DOHH2 (cell line): Measurements from ENCODE around the gene SLC1A3.

ENCODE experiments used
- H3F3A ChIP-seq: fragments of 200-600 bp; sonication (generic), shearing (Covaris generic); 2 replicates; pipeline ENCODE4 v1.6.0; 2016; ENCODE audit warnings: antibody characterized with exemption, mild to moderate bottlenecking; ENCODE audit not compliant: control insufficient read depth, insufficient read depth
- H3K27ac ChIP-seq: fragments of 200-600 bp; sonication (generic); 2 replicates; pipeline ENCODE4 v1.5.1; 2014; ENCODE audit warnings: low read depth, mild to moderate bottlenecking, low read length, moderate library complexity
- H3K27me3 ChIP-seq: fragments of 200-600 bp; sonication (generic); 2 replicates; pipeline ENCODE4 v1.6.1; 2014; ENCODE audit warnings: mild to moderate bottlenecking, low read length, mixed read lengths; ENCODE audit not compliant: control insufficient read depth
- H3K36me3 ChIP-seq: fragments of 200-600 bp; sonication (generic); 2 replicates; pipeline ENCODE4 v1.6.1; 2014; ENCODE audit warnings: mild to moderate bottlenecking, low read length, moderate library complexity, mixed read lengths; ENCODE audit not compliant: control insufficient read depth
- H3K4me1 ChIP-seq: fragments of 200-600 bp; sonication (generic); 2 replicates; pipeline ENCODE4 v1.6.1; 2014; ENCODE audit warnings: mild to moderate bottlenecking, low read length, mixed read lengths; ENCODE audit not compliant: control insufficient read depth
- H3K4me2 ChIP-seq: fragments of 200-600 bp; sonication (generic); 2 replicates; pipeline ENCODE4 v1.6.0; 2014; ENCODE audit warnings: mild to moderate bottlenecking, low read length, moderate library complexity
- H3K4me3 ChIP-seq: fragments of 200-600 bp; sonication (generic); 2 replicates; pipeline ENCODE4 v1.5.1; 2014; ENCODE audit warnings: mild to moderate bottlenecking, low read length, mixed read lengths
- H3K79me2 ChIP-seq: fragments of 200-600 bp; sonication (generic); 2 replicates; pipeline ENCODE4 v1.6.1; 2014; ENCODE audit warnings: mild to moderate bottlenecking, low read length, mixed read lengths; ENCODE audit not compliant: control insufficient read depth
- H3K9me2 ChIP-seq: fragments of 200-600 bp; sonication (generic); replicated peaks from 2 replicates; pipeline ENCODE4 v1.6.1; 2014; ENCODE audit warnings: mild to moderate bottlenecking, low read length, mixed read lengths; ENCODE audit not compliant: control insufficient read depth
- H3K9me3 ChIP-seq: fragments of 200-600 bp; sonication (generic); 2 replicates; pipeline ENCODE4 v1.6.1; 2014; ENCODE audit warnings: antibody characterized with exemption, low read length, mixed read lengths; ENCODE audit not compliant: control insufficient read depth, insufficient read depth
- H4K20me1 ChIP-seq: fragments of 200-600 bp; sonication (generic); 2 replicates; pipeline ENCODE4 v1.6.0; 2014; ENCODE audit warnings: low read depth, mild to moderate bottlenecking, antibody characterized with exemption, low read length, moderate library complexity; ENCODE audit not compliant: control insufficient read depth, insufficient read depth
- EZH2phosphoT487 ChIP-seq: fragments of 200-600 bp; sonication (generic); IDR thresholded peaks from 2 replicates; pipeline ENCODE4 v1.6.1; 2017; ENCODE audit warnings: borderline replicate concordance, mild to moderate bottlenecking, antibody characterized with exemption, low read length, moderate library complexity, mixed read lengths
- TF ChIP-seq, protein P1 (sequence below): fragments of 200-600 bp; sonication (generic); IDR thresholded peaks from one replicate; pipeline ENCODE4 v1.5.1; 2014; ENCODE audit warnings: antibody characterized with exemption, mild to moderate bottlenecking, low read depth, low read length; ENCODE audit not compliant: poor library complexity, severe bottlenecking

Gene SLC1A3

DNA sequence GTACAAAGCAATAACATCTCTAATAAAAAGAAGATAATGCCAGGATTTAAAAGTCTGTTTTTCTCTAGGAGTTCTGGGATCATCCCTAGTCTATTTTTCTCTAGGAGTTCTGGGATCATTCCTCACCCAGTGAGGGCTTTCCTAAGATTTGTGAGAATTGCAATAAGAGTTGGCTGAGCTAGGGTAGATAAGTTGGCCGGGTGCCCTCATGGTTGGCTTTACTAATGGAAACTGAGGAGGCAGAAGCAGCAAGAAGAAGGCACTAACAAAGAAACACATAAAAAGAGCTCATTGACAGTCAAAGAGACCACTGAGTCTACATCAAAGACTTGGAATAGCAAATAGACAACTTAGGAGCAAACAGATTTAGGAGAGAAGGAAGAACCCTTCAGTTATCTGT lies 4.2 kb downstream of the SLC1A3 start:
- H3K27ac ChIP-seq, result no peak overlapping the region
- no peak overlapping the region for H3K4me3 ChIP-seq
- TF ChIP-seq EZH2phosphoT487, result no peak
- TF ChIP-seq, protein P1, sequence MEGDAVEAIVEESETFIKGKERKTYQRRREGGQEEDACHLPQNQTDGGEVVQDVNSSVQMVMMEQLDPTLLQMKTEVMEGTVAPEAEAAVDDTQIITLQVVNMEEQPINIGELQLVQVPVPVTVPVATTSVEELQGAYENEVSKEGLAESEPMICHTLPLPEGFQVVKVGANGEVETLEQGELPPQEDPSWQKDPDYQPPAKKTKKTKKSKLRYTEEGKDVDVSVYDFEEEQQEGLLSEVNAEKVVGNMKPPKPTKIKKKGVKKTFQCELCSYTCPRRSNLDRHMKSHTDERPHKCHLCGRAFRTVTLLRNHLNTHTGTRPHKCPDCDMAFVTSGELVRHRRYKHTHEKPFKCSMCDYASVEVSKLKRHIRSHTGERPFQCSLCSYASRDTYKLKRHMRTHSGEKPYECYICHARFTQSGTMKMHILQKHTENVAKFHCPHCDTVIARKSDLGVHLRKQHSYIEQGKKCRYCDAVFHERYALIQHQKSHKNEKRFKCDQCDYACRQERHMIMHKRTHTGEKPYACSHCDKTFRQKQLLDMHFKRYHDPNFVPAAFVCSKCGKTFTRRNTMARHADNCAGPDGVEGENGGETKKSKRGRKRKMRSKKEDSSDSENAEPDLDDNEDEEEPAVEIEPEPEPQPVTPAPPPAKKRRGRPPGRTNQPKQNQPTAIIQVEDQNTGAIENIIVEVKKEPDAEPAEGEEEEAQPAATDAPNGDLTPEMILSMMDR, result no peak
- no peaks in the 10 kb centered on the region for H3K9me2 ChIP-seq
- peaks cover 8% of the 10 kb centered on the region for H3K36me3 ChIP-seq
- no peaks in the 10 kb centered on the region for H3K9me3 ChIP-seq
- H3K4me2 ChIP-seq, result no peak overlapping the region
- H3K79me2 ChIP-seq, result peaks cover 10% of the 10 kb centered on the region
- peaks cover 13% of the 10 kb centered on the region for H3K4me1 ChIP-seq
- H3F3A ChIP-seq, result no peaks in the 10 kb centered on the region
- no peaks in the 10 kb centered on the region for H4K20me1 ChIP-seq
- H3K27me3 ChIP-seq, result peaks cover 21% of the 10 kb centered on the region

DNA sequence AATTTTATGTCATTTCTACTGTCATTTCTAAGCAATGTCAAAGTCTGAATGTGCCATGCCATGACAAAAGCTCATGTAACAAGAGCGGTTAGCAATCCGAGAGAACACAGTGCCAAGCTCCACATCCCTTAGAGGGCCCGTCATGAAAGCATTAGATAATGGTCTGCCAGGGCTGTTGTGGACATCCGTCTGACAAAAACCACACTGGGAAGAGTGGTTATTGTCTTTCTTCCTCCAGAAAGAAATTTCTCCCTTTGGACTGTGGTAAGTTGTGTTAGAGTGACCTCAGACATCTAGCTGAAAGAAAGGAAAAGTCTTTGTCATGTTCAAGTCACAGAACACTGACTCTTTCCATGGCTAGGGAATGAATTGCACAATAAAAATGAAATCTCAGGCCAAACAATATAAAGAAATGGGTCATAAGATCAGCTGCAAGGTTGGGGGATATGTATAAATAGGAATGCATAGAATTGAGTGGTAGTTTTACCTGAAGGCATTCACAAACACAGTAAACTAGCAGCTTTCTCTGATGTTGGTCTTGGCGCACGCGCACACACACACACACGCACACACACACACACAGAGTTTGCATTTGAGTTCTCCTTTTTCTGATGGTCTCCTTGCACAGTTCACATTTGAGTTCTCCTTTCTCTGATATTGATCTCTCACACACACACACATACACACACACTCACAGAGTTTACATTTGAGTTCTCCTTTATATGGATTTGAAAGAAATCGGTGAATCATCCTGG lies 5.3 kb downstream of the SLC1A3 start:
- peaks cover 8% of the 10 kb centered on the region for H3K36me3 ChIP-seq
- no peaks in the 10 kb centered on the region for H3K9me3 ChIP-seq
- TF ChIP-seq EZH2phosphoT487, result no peak
- TF ChIP-seq, protein P1, result no peak
- H4K20me1 ChIP-seq, result no peaks in the 10 kb centered on the region
- H3K79me2 ChIP-seq, result peaks cover 10% of the 10 kb centered on the region
- H3K4me3 ChIP-seq, result no peak overlapping the region
- no peak overlapping the region for H3K4me2 ChIP-seq
- peaks cover 13% of the 10 kb centered on the region for H3K4me1 ChIP-seq
- no peaks in the 10 kb centered on the region for H3K9me2 ChIP-seq
- H3K27ac ChIP-seq, result no peak overlapping the region
- H3F3A ChIP-seq, result no peaks in the 10 kb centered on the region
- peaks cover 12% of the 10 kb centered on the region for H3K27me3 ChIP-seq

DNA sequence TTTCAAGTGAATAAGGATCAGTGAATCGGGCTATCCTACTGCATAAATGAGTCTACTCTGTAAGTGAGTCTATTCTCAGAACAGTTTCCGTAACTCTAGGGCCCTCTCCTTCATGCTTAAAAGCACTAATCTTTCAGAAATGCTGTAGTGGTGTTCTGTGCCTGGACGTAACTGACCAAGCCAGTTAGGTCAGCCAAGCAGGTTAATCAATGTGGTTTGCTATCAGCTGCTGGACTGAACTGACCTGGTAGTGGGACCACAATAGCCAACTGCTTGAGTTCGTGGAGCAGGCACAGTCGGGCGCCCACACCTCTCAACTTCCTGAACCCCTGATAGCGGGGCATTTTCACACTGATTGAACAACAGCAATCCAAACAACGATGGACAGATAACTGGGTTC lies 6.8 kb downstream of the SLC1A3 start:
- Histone ChIP-seq H3F3A (no peaks in the 10 kb centered on the region), H3K9me2 (no peaks in the 10 kb centered on the region), H3K4me3 (no peak overlapping the region), H3K27me3 (0 out of 2 replicates have a peak, but pooled peaks cover 3% of the 10 kb centered on the region), H4K20me1 (no peaks in the 10 kb centered on the region), H3K9me3 (no peaks in the 10 kb centered on the region), H3K36me3 (peaks cover 8% of the 10 kb centered on the region), H3K27ac (no peak overlapping the region), H3K4me2 (no peak overlapping the region), H3K4me1 (peaks cover 5% of the 10 kb centered on the region), H3K79me2 (0 out of 2 replicates have a peak, but pooled peaks cover under 1% of the 10 kb centered on the region)
- TF ChIP-seq EZH2phosphoT487, result no peak
- TF ChIP-seq, protein P1, result no peak
